Psoas muscle (tissue), 8 donors: ENCODE data around the gene MDM2. TPM values are rescaled to one million over a fixed set of nuclear protein-coding genes. Genes with fewer than 3 reads are reported as not detected.

ENCODE experiments used
- ATAC-seq, 4 donors: fragments of 200-7000 bp; cut with Tn5 transposase; one replicate each; pipeline ENCODE4 v1.9.1; 2020; ENCODE audit warnings: moderate library complexity in 3 of 4, mild to moderate bottlenecking in 2 of 4
- DNase-seq, 2 donors: peaks; one replicate each; pipeline ENCODE4 v3.0.0-alpha.2; 2020
- H3K27ac ChIP-seq: fragments of 200-600 bp; one replicate; pipeline ENCODE4 v1.8.0; 2022
- H3K27me3 ChIP-seq, 3 donors: fragments of 200-600 bp in 1 of 3; one replicate each; pipeline versions ENCODE4 v1.6.1 to v1.8.0; 2013 to 2022; ENCODE audit warnings: low read length in 2 of 3, mild to moderate bottlenecking in 2 of 3, moderate library complexity in 1 of 3; ENCODE audit not compliant: insufficient read depth in 3 of 3
- H3K36me3 ChIP-seq, 2 donors: fragments of 200-600 bp in 1 of 2; one replicate each; pipeline versions ENCODE4 v1.6.1 to v1.8.0; 2013 to 2022; ENCODE audit warnings: low read depth in 1 of 2, mild to moderate bottlenecking in 1 of 2, moderate library complexity in 1 of 2; ENCODE audit not compliant: insufficient read depth in 1 of 2
- H3K4me1 ChIP-seq: fragments of 200-600 bp; one replicate; pipeline ENCODE4 v1.8.0; 2022
- H3K4me3 ChIP-seq: fragments of 200-600 bp; one replicate; pipeline ENCODE4 v1.8.0; 2022; ENCODE audit warnings: mild to moderate bottlenecking
- H3K9me3 ChIP-seq: fragments of 200-600 bp; one replicate; pipeline ENCODE4 v1.8.0; 2022
- WGBS, 3 donors: extraction: QIAGEN DNeasy Blood & Tissue Kit; methylation state at CpG; one replicate each; pipeline versions ENCODE4 v1.1.6 to v1.1.7; 2013; 5-methylcytosine and 5-hydroxymethylcytosine counted together
- intact Hi-C, 2 donors: fragments of 100-400 bp; cut with DNase I; formaldehyde crosslinking; loops; one replicate each; pipeline versions ENCODE4 v1.11.0 to v1.14.2; 2022
- polyA plus RNA-seq, 3 donors: library from polyadenylated mRNA; stranded (reverse); fragments of 200-250 nt; gene quantifications; one replicate each; pipeline ENCODE4 v1.2.3, GENCODE V29; 2013
- total RNA-seq, 4 donors: library from RNA; stranded (reverse); fragmentation: NEBNext Ultra II Directional in 2 of 4; extraction: Animal tissue kit (Norgen Biotek cat#: 25700) in 2 of 4; gene quantifications; one replicate each; pipeline versions ENCODE4 v1.2.1 to v1.2.4, GENCODE V29; 2021 to 2023
- TF ChIP-seq, protein P1 (sequence below): fragments of 200-600 bp; IDR thresholded peaks from one replicate; pipeline ENCODE4 v1.8.0; 2022; ENCODE audit warnings: antibody characterized with exemption
- donor health status: healthy with polysubstance abuse.
- donor health status: DM: no; HTN: no; CAD: no; lungs with moderate emphysema.
- donor health status: Bipolar disorder and iron deficiency.
- donor health status: healthy.
- donor health status: DM: yes; HTN: yes; CAD: no.
- donor health status: DM: no; HTN: no; CAD: no.
- donor health status: DM: no; HTN: no; CAD: no.
- donor health status: DM: yes; HTN: yes; CAD: no.

MDM2 gene
- total and polyA plus RNA-seq, 7 donors: 25.0 to 455 (median 51.8) TPM

DNA sequence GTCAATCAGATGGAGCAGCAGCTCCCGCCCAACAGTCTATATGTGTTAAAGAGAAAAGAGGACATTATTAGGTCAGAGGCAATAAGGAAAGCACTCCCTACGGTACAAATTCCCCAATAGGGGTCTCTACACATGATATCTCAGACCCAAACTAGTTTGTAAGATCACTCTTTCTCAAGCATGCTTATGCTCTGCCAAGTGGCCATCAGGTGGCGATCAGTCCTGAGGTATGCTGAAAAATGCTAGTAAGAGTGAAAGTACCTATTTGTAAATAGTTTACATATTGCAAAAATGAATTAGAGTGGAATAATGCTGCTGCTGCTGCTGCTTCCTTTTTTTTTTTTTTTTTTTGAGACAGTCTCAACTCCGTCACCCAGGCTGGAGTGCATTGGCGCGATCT, 63.9 kb downstream of the MDM2 start:
- Histone ChIP-seq H3K9me3 (no peaks in the 10 kb centered on the region), H3K27me3 (peaks cover 0 to 5% (median 0%) of the 10 kb centered on the region in 3 donors), H3K4me1 (no peaks in the 10 kb centered on the region), H3K4me3 (no peak overlapping the region), H3K36me3 (peaks cover 4 to 7% of the 10 kb centered on the region in 2 donors), H3K27ac (no peak overlapping the region)
- DNase-seq: no peak
- no peak for ATAC-seq
- WGBS, 3 donors: 85 to 87% (median 85%) methylated on average over 6 of the region's 6 CpGs
- intact Hi-C loops: no loop called here
- TF ChIP-seq, protein P1, sequence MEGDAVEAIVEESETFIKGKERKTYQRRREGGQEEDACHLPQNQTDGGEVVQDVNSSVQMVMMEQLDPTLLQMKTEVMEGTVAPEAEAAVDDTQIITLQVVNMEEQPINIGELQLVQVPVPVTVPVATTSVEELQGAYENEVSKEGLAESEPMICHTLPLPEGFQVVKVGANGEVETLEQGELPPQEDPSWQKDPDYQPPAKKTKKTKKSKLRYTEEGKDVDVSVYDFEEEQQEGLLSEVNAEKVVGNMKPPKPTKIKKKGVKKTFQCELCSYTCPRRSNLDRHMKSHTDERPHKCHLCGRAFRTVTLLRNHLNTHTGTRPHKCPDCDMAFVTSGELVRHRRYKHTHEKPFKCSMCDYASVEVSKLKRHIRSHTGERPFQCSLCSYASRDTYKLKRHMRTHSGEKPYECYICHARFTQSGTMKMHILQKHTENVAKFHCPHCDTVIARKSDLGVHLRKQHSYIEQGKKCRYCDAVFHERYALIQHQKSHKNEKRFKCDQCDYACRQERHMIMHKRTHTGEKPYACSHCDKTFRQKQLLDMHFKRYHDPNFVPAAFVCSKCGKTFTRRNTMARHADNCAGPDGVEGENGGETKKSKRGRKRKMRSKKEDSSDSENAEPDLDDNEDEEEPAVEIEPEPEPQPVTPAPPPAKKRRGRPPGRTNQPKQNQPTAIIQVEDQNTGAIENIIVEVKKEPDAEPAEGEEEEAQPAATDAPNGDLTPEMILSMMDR: no peak

DNA sequence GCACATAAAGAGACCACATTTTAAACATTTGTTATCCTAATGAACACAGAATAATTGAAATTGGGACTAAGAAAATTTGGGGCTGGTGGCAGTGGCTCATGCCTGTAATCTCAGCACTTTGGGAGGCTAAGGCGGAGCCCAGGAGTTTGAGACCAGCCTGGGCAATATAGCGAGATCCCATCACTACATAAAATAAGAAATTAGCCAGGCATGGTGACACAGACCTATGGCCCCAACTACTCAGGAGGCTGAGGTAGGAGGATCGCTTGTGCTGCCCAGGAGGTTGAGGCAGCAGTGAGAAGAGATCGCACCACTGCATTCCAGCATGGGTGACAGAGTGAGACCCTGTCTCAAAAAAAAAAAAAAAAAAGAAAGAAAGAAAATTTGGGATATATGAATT, 65.3 kb downstream of the MDM2 start:
- H3K4me3 ChIP-seq: no peak overlapping the region
- peaks cover 0 to 4% (median 0%) of the 10 kb centered on the region in 3 donors for H3K27me3 ChIP-seq
- H3K9me3 ChIP-seq: no peaks in the 10 kb centered on the region
- H3K4me1 ChIP-seq: no peaks in the 10 kb centered on the region
- 90 to 97% (median 95%) methylated on average over 4 of the region's 4 CpGs for WGBS, 3 donors
- ATAC-seq (no peak), DNase-seq (no peak)
- intact Hi-C loops: no loop called here
- TF ChIP-seq, protein P1: no peak
- no peak overlapping the region for H3K27ac ChIP-seq
- peaks cover 4 to 7% of the 10 kb centered on the region in 2 donors for H3K36me3 ChIP-seq

- no peaks in the 10 kb centered on the region for H3K4me1 ChIP-seq
- H3K27me3 ChIP-seq: no peaks in the 10 kb centered on the region
- DNase-seq: no peak
- intact Hi-C loops: no loop called here
- TF ChIP-seq, protein P1: no peak
- no peak overlapping the region for H3K27ac ChIP-seq
- no peaks in the 10 kb centered on the region for H3K9me3 ChIP-seq
- WGBS, 3 donors: 18 to 30% (median 26%) methylated on average over 4 of the region's 4 CpGs
- no peaks in the 10 kb centered on the region for H3K36me3 ChIP-seq
- no peak overlapping the region for H3K4me3 ChIP-seq
- ATAC-seq: no peak
Measured at GRCh38 chr12:68876461-68876860, 68.5 kb downstream of the MDM2 start.

DNA sequence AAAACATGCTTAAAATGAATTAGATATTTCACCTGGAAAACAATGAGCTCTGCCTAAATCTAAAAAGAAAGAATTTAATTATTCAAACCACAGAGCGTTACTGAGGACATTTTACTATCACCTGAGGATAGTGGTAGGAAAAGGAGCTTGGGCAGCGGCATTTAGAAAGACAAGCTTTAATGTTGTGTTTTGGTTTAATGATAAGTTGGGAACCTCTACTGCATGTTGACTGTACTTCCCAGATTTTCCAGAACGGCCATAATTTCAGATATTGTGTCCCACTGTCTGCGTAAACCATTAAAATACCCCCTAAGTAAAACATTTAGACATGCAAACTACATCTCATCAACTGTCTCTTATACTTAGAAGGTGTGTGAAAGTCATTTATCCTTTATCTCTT, 69.6 kb downstream of the MDM2 start:
- intact Hi-C loops: no loop called here
- H3K9me3 ChIP-seq: no peaks in the 10 kb centered on the region
- H3K4me1 ChIP-seq: no peaks in the 10 kb centered on the region
- no peaks in the 10 kb centered on the region for H3K36me3 ChIP-seq
- H3K27me3 ChIP-seq: no peaks in the 10 kb centered on the region
- DNase-seq (no peak), ATAC-seq (no peak)
- TF ChIP-seq, protein P1: no peak
- no peak overlapping the region for H3K4me3 ChIP-seq
- H3K27ac ChIP-seq: no peak overlapping the region
- 94 to 98% (median 95%) methylated on average over 4 of the region's 4 CpGs for WGBS, 3 donors

DNA sequence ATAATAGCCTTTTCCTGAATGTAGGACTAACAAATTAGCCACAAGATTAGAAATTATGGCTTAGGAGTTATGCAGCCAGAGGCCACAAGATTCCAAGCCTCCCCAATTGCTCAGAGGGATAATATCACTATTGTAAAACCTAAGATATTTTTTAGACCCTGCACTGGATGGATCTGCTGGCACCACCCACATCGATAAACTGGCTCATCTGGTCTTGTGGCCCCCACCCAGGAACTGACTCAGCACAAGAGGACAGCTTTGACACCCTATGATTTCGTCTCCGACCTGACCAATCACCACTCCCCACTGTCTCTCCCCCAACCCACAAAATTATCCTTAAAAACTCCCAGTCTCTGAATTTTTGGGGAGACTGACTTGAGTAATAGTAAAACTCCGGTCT, 70.3 kb downstream of the MDM2 start:
- no peaks in the 10 kb centered on the region for H3K27me3 ChIP-seq
- WGBS, 3 donors: 93 to 97% (median 96%) methylated on average over 4 of the region's 4 CpGs
- ATAC-seq: no peak
- no peaks in the 10 kb centered on the region for H3K4me1 ChIP-seq
- no peak overlapping the region for H3K4me3 ChIP-seq
- no peak for DNase-seq
- TF ChIP-seq, protein P1: no peak
- H3K9me3 ChIP-seq: no peaks in the 10 kb centered on the region
- intact Hi-C loops: no loop called here
- no peak overlapping the region for H3K27ac ChIP-seq
- H3K36me3 ChIP-seq: no peaks in the 10 kb centered on the region
